ENCODE measurements around the gene SYT8.
A peak's percentile ranks its signal among the peaks of the same experiment; 100 is the strongest.

Gene SYT8

DNA sequence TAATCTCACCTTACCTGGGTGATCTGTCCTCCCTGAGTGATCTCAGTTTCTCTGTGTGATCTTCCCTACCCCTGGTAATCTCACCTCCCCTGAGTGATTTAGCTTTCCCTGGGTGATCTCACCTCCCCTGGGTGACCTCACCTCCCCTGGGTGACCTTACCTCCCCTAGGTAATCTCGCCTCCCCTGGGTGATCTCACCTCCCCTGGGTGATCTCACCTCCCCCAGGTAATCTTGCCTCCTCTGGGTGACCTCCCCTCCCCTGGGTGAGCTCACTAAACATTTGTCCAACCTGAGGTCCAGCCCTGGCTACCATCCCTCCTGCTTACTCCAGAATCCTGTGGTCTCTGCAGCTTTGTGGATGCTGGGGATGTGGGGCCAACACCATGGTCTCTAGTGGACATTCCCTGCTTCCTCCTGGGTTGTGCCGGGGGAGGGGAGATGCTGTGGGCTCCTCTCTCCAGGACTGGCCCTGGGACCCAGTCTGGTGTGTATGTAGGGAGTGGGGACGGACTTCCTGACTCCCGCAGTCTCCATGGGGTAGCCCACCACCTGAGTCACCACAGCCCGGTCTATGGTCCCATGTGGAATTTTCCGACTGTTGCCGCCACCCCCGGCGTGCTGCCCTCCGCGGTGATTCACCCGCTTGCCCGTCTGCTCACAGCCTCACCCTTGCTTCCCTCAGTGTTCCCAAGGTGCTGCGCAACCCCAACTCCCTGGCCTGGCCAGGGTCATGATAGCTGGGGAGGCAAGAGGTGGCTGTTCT, 28.0 kb downstream of the SYT8 start:
- Mint-ChIP-seq H3K9me3 (no peaks in the 10 kb centered on the region), H3K4me3 (no peak overlapping the region), H3K27ac (no peak overlapping the region), H3K4me1 (peaks cover 12% of the 10 kb centered on the region), H3K27me3 (ENCODE audit: low read depth, poor library complexity) (peaks cover 8% of the 10 kb centered on the region), H3K36me3 (ENCODE audit: low read depth) (no peaks in the 10 kb centered on the region)
- TF ChIP-seq, protein P1, sequence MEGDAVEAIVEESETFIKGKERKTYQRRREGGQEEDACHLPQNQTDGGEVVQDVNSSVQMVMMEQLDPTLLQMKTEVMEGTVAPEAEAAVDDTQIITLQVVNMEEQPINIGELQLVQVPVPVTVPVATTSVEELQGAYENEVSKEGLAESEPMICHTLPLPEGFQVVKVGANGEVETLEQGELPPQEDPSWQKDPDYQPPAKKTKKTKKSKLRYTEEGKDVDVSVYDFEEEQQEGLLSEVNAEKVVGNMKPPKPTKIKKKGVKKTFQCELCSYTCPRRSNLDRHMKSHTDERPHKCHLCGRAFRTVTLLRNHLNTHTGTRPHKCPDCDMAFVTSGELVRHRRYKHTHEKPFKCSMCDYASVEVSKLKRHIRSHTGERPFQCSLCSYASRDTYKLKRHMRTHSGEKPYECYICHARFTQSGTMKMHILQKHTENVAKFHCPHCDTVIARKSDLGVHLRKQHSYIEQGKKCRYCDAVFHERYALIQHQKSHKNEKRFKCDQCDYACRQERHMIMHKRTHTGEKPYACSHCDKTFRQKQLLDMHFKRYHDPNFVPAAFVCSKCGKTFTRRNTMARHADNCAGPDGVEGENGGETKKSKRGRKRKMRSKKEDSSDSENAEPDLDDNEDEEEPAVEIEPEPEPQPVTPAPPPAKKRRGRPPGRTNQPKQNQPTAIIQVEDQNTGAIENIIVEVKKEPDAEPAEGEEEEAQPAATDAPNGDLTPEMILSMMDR (IDR thresholded peaks at IDR 0.05): no peak
- DNase-seq: no peak

DNA sequence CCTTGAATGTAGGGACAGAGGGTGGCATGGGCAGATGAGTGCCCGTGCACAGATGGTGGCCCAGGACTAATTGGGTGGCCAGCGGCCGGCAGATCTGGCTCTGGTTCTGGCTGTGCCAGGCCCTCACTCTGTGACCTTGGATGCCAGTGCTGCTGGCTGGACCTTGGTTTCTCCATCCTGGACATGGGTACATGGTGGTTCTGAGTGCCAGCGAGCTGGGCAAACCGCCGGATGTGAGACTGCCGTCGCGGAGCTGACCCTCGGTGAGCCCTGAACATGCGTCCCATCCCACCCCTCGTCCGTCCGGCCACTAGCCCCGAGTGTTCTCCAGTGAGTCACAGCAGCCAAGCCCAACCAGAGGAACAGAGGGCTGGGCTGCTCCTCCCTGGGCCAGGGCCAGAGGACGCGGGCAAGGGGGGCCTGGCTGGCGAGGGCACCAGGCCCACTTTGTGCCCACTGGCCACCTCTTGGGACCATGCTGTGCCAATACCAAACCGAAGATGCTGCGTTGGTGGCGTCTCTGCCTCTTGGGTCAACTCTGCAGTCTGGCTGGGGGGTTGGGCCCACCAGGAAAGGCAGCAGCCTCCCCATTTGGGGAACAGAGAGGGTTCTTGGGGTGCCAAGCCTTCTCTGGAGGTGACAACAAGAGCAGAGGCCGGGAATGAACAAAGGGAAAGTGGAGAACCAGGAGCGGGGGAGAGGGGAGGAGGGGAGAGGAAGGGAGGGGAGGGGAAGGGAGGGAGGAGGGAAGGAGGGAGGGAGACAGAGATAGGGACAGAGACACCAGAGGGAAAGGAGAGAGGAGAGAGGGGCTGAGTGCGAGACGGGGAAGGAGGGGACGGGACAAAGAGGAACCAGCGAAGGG, 28.8 kb downstream of the SYT8 start:
- H3K4me3 Mint-ChIP-seq: no peak overlapping the region

DNA sequence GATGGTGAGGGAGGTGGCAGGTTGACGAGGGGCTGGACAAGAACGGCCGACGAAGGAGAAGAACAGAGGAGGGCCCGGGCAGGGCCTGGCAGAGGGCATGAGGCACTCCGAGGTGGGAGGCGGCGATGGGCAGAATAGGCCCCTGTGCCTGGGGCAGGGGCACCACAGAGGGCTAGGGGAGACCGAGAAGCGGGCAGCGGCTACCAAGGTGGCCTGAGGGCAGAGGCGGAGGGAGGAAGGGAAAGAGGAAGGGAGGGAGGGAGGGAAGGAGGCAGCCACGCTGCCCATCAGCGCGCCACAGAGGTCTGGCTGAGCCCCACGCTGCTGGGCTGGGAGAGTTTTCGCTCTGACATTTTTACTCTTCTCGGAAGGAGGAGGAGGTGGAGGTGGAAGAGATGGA, 29.4 kb downstream of the SYT8 start:
- no peak for DNase-seq
- no peaks in the 10 kb centered on the region for H3K36me3 Mint-ChIP-seq (ENCODE audit: low read depth)
- H3K4me1 Mint-ChIP-seq: peaks cover 10% of the 10 kb centered on the region
- H3K9me3 Mint-ChIP-seq: no peaks in the 10 kb centered on the region
- H3K27me3 Mint-ChIP-seq (ENCODE audit: low read depth, poor library complexity): peaks cover 11% of the 10 kb centered on the region
- H3K27ac Mint-ChIP-seq: no peak overlapping the region
- TF ChIP-seq, protein P1 (IDR thresholded peaks at IDR 0.05): no peak
- peak overlapping the region; percentile 23 for H3K4me3 Mint-ChIP-seq

More for the DNA sequence above, 28.8 kb downstream of the SYT8 start:
- H3K9me3 Mint-ChIP-seq: no peaks in the 10 kb centered on the region
- peak; percentile 64 for DNase-seq
- H3K27ac Mint-ChIP-seq: no peak overlapping the region
- TF ChIP-seq, protein P1 (IDR thresholded peaks at IDR 0.05): no peak
- no peaks in the 10 kb centered on the region for H3K36me3 Mint-ChIP-seq (ENCODE audit: low read depth)
- H3K4me1 Mint-ChIP-seq: peaks cover 7% of the 10 kb centered on the region
- H3K27me3 Mint-ChIP-seq (ENCODE audit: low read depth, poor library complexity): peaks cover 8% of the 10 kb centered on the region

DNA sequence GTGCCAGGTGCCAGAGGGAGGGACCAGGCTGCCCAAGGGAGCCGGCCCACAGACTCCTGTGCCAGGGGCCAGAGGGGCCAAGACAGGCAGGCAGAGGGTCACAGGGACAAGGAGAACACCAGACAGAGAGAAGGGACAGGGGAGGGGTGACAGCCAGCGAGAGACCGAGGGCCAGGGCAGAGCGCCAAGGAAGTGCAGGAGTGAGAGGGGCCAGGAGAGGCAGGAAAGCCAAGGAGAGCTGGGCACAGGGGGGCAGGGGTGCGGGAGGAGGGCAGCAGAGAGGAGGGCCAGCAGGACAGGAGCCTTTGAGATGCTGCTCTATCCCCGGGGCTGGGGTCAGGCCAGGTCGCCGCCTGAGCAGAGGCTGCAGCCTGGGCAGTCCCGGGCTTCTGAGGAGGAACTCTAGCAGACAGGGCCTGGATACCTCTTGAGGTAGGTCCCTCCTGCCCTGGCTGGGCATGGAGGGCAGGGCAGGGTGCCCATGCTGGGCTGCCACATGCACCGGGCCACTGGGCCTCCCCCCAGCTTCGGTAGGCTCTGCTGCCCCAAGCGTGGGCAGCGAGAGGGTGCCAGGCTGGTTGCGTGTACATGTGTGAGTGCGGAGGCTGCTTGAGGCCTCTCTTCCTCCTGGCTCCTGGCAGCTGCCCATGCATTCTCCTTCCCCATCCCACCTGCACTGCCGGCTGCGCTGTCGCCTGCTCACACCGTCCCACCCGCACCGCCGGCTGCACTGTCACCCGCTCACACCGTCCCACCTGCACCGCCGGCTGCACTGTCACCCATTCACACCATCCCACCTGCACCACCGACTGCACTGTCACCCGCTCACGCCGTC, 30.3 kb downstream of the SYT8 start:
- Mint-ChIP-seq H3K4me3 (peak overlapping the region; percentile 33), H3K4me1 (peaks cover 18% of the 10 kb centered on the region), H3K36me3 (ENCODE audit: low read depth) (no peaks in the 10 kb centered on the region), H3K27me3 (ENCODE audit: low read depth, poor library complexity) (peaks cover 19% of the 10 kb centered on the region), H3K27ac (no peak overlapping the region), H3K9me3 (no peaks in the 10 kb centered on the region)
- peak; percentile 44 for DNase-seq
- TF ChIP-seq, protein P1 (IDR thresholded peaks at IDR 0.05): no peak

DNA sequence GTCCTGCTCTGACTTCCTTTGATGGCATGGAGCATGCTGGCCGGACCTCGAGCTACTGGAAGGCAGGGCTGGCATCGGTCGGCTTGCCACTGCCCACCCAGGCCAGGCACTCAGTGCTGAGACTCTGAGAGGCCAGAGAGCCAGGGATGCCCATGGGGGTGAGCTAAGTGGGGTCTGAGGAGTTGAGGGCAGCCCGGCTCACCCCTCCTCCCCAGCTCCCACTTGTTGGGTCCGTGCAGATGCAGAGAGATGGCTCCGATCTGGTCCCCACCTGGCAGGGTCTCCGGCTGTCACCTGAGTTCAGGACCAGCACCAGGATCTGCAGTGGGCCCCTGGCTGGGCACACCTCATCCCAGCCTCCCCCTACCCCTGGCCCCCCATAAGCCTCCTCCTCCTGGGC, 31.4 kb downstream of the SYT8 start:
- H3K27me3 Mint-ChIP-seq (ENCODE audit: low read depth, poor library complexity): peaks cover 29% of the 10 kb centered on the region
- TF ChIP-seq, protein P1 (IDR thresholded peaks at IDR 0.05): no peak
- no peak overlapping the region for H3K4me3 Mint-ChIP-seq
- no peak overlapping the region for H3K27ac Mint-ChIP-seq
- H3K36me3 Mint-ChIP-seq (ENCODE audit: low read depth): no peaks in the 10 kb centered on the region
- H3K9me3 Mint-ChIP-seq: no peaks in the 10 kb centered on the region
- peaks cover 26% of the 10 kb centered on the region for H3K4me1 Mint-ChIP-seq
- DNase-seq: no peak

Data from nephron progenitor cell (in vitro differentiated cells).